ENCODE results near the gene PLEKHO1.

GRCh38 chr1:150160964-150161621 is 11.4 kb downstream of the PLEKHO1 start:
- TF ChIP-seq CTCF (conservative IDR thresholded peaks at IDR 0.05 in 1 of 2, IDR thresholded peaks at IDR 0.05 in 1 of 2; ENCODE audit: low read depth in 1 of 2, low read length in 2 of 2) (no peak), EZH2 (IDR thresholded peaks at IDR 0.05; ENCODE audit: low read length, missing control alignments) (no peak)

Measured in fibroblast of lung (primary cell).